IMR-90 (cell line): ENCODE data around the gene CFAP251. TPM values are rescaled to one million over a fixed set of nuclear protein-coding genes. Genes with fewer than 3 reads are reported as not detected.
A peak's percentile ranks its signal among the peaks of the same experiment; 100 is the strongest.

Source experiments
- ATAC-seq: fragments of 200-7000 bp; cut with Tn5 transposase; 2 replicates; pipeline ENCODE4 v1.9.1; 2020; ENCODE audit warnings: low read depth, mild to moderate bottlenecking, moderate library complexity
- BruUV-seq: library from RNA; stranded (reverse); fragments of 400-500 nt; replicated peaks from 2 replicates; lab custom pipeline; 2021; lab: Mats Ljungman, UMichigan
- CTCF ChIA-PET: fragments of 300-600 bp; formaldehyde crosslinking; extraction: SDS; loops from one replicate; lab custom pipeline; 2021; ENCODE audit warnings: antibody characterized with exemption; lab: Yijun Ruan, JAX
- POLR2A ChIA-PET: fragments of 300-600 bp; sonication (Branson Sonifier 250); formaldehyde crosslinking; loops from one replicate; lab custom pipeline; 2022; ENCODE audit warnings: antibody characterized with exemption; ENCODE audit not compliant: unreplicated experiment; lab: Charles Lee
- DNase-seq: peaks from one replicate; pipeline ENCODE4 v3.0.0; 2013
- H2AFZ ChIP-seq: replicated peaks from 2 replicates; pipeline ENCODE3; 2013; ENCODE audit warnings: low read length, mild to moderate bottlenecking; ENCODE audit not compliant: poor library complexity
- H2AK5ac ChIP-seq: 2 replicates; pipeline ENCODE4 v1.6.1; 2013; ENCODE audit warnings: low read depth, low read length, inconsistent platforms
- H2AK9ac ChIP-seq: replicated peaks from 2 replicates; pipeline ENCODE3; 2013; ENCODE audit warnings: mild to moderate bottlenecking, low read depth, low read length, moderate library complexity; ENCODE audit not compliant: poor library complexity
- H2BK120ac ChIP-seq: 2 replicates; pipeline ENCODE4 v1.6.1; 2013; ENCODE audit warnings: low read depth, low read length, inconsistent platforms
- H2BK15ac ChIP-seq: 3 replicates; pipeline ENCODE4 v1.6.1; 2013; ENCODE audit warnings: low read depth, low read length, inconsistent platforms
- H2BK20ac ChIP-seq: 2 replicates; pipeline ENCODE4 v1.6.1; 2013; ENCODE audit warnings: low read depth, mild to moderate bottlenecking, inconsistent platforms, low read length, moderate library complexity
- H2BK5ac ChIP-seq: 2 replicates; pipeline ENCODE4 v1.6.1; 2013; ENCODE audit warnings: mild to moderate bottlenecking, low read depth, low read length, inconsistent platforms; ENCODE audit not compliant: poor library complexity, severe bottlenecking
- H3K14ac ChIP-seq: replicated peaks from 2 replicates; pipeline ENCODE4 v1.6.1; 2013; ENCODE audit warnings: low read depth, low read length, inconsistent platforms
- H3K18ac ChIP-seq: 2 replicates; pipeline ENCODE4 v1.6.1; 2013; ENCODE audit warnings: low read depth, low read length, control low read depth
- H3K23ac ChIP-seq: 2 replicates; pipeline ENCODE4 v1.6.1; 2013; ENCODE audit warnings: low read depth, low read length, inconsistent platforms
- H3K27ac ChIP-seq: 2 replicates; pipeline ENCODE4 v1.5.1; 2013; ENCODE audit warnings: mild to moderate bottlenecking, control low read depth, low read length; ENCODE audit not compliant: insufficient read depth
- H3K27me3 ChIP-seq: 2 replicates; pipeline ENCODE4 v1.6.1; 2013; ENCODE audit warnings: low read length; ENCODE audit not compliant: control insufficient read depth, insufficient read depth
- H3K36me3 ChIP-seq: 2 replicates; pipeline ENCODE4 v1.6.1; 2013; ENCODE audit warnings: low read length, mixed read lengths; ENCODE audit not compliant: control insufficient read depth, insufficient read depth
- H3K4ac ChIP-seq: 2 replicates; pipeline ENCODE4 v1.6.1; 2013; ENCODE audit warnings: low read depth, low read length, inconsistent platforms
- H3K4me1 ChIP-seq: 2 replicates; pipeline ENCODE4 v1.6.1; 2013; ENCODE audit warnings: low read length, mixed read lengths; ENCODE audit not compliant: control insufficient read depth, insufficient read depth
- H3K4me2 ChIP-seq: 2 replicates; pipeline ENCODE4 v1.6.1; 2013; ENCODE audit warnings: low read depth, mild to moderate bottlenecking, control low read depth, low read length, moderate library complexity
- H3K4me3 ChIP-seq: 2 replicates; pipeline ENCODE4 v1.5.1; 2013; ENCODE audit warnings: low read depth, mild to moderate bottlenecking, control low read depth, low read length, moderate library complexity; ENCODE audit not compliant: insufficient read depth
- H3K56ac ChIP-seq: 2 replicates; pipeline ENCODE4 v1.6.1; 2013; ENCODE audit warnings: low read length, inconsistent platforms; ENCODE audit not compliant: insufficient read depth; ENCODE audit errors: extremely low read depth
- H3K79me1 ChIP-seq, 2 experiments: 2 replicates each; pipeline ENCODE4 v1.6.1; 2013; ENCODE audit warnings: low read length in 2 of 2, inconsistent platforms in 1 of 2, low read depth in 1 of 2
- H3K9ac ChIP-seq: 2 replicates; pipeline ENCODE4 v1.6.1; 2013; ENCODE audit warnings: low read depth, low read length, control low read depth
- H3K9me1 ChIP-seq: 2 replicates; pipeline ENCODE4 v1.6.1; 2013; ENCODE audit warnings: low read length, inconsistent platforms; ENCODE audit not compliant: insufficient read depth
- H3K9me3 ChIP-seq: 2 replicates; pipeline ENCODE4 v1.6.1; 2013; ENCODE audit warnings: low read length; ENCODE audit not compliant: control insufficient read depth, insufficient read depth
- H4K20me1 ChIP-seq: 2 replicates; pipeline ENCODE4 v1.6.1; 2013; ENCODE audit warnings: low read length, inconsistent platforms; ENCODE audit not compliant: insufficient read depth
- H4K5ac ChIP-seq: 2 replicates; pipeline ENCODE4 v1.6.1; 2013; ENCODE audit warnings: mild to moderate bottlenecking, low read depth, low read length, control low read depth
- H4K8ac ChIP-seq, 2 experiments: 2 replicates each; pipeline ENCODE4 v1.6.1; 2013; ENCODE audit warnings: low read depth in 2 of 2, low read length in 2 of 2, control low read depth in 1 of 2, inconsistent platforms in 1 of 2
- H4K91ac ChIP-seq: 2 replicates; pipeline ENCODE4 v1.6.1; 2013; ENCODE audit warnings: low read depth, low read length, inconsistent platforms; ENCODE audit not compliant: insufficient read depth
- BHLHE40 ChIP-seq: fragments of 150-350 bp; IDR thresholded peaks from 2 replicates; pipeline ENCODE4 v1.6.1; 2016; ENCODE audit warnings: mild to moderate bottlenecking, low read depth, low read length
- CEBPB ChIP-seq: IDR thresholded peaks from 2 replicates; pipeline ENCODE4 v1.6.1; 2012; ENCODE audit warnings: low read depth, low read length, improper control_type of control experiment
- CHD1 ChIP-seq: IDR thresholded peaks from 2 replicates; pipeline ENCODE4 v1.6.1; 2012; ENCODE audit warnings: low read depth, low read length, improper control_type of control experiment
- FOS ChIP-seq: fragments of 150-350 bp; IDR thresholded peaks from 2 replicates; pipeline ENCODE4 v1.6.1; 2016; ENCODE audit warnings: low read depth, low read length
- MAFK ChIP-seq: IDR thresholded peaks from 2 replicates; pipeline ENCODE4 v1.6.1; 2012; ENCODE audit warnings: low read depth, low read length, improper control_type of control experiment
- MAZ ChIP-seq: IDR thresholded peaks from 2 replicates; pipeline ENCODE4 v1.6.1; 2012; ENCODE audit warnings: low read depth, mild to moderate bottlenecking, low read length, improper control_type of control experiment, moderate library complexity, borderline replicate concordance
- MXI1 ChIP-seq: IDR thresholded peaks from 2 replicates; pipeline ENCODE4 v1.6.1; 2012; ENCODE audit warnings: low read depth, mild to moderate bottlenecking, low read length, moderate library complexity, borderline replicate concordance
- NFE2L2 ChIP-seq: fragments of 150-350 bp; IDR thresholded peaks from 2 replicates; pipeline ENCODE4 v1.6.1; 2016; ENCODE audit warnings: low read depth, mild to moderate bottlenecking, low read length
- POLR2A ChIP-seq: IDR thresholded peaks from 2 replicates; pipeline ENCODE4 v1.6.1; 2012; ENCODE audit warnings: mild to moderate bottlenecking, low read depth, low read length
- RAD21 ChIP-seq: IDR thresholded peaks from 2 replicates; pipeline ENCODE4 v1.6.1; 2012; ENCODE audit warnings: low read length, improper control_type of control experiment
- RCOR1 ChIP-seq: IDR thresholded peaks from 2 replicates; pipeline ENCODE4 v1.6.1; 2012; ENCODE audit warnings: mild to moderate bottlenecking, low read length, improper control_type of control experiment; ENCODE audit not compliant: insufficient replicate concordance
- RFX5 ChIP-seq: IDR thresholded peaks from 2 replicates; pipeline ENCODE4 v1.8.0; 2012; ENCODE audit warnings: low read depth, mild to moderate bottlenecking, low read length, moderate library complexity
- SMC3 ChIP-seq: fragments of 150-350 bp; IDR thresholded peaks from 2 replicates; pipeline ENCODE4 v1.6.1; 2016; ENCODE audit warnings: low read depth, mild to moderate bottlenecking, antibody characterized with exemption, low read length, moderate library complexity
- WGBS, 2 experiments: methylation state at CpG; one replicate each; pipeline versions ENCODE4 v1.1.5 to v1.1.7; 2013; ENCODE audit warnings: missing lambda C conversion rate in 2 of 2; ENCODE audit not compliant: insufficient read length in 1 of 2; ENCODE audit errors: extremely low coverage in 2 of 2; 5-methylcytosine and 5-hydroxymethylcytosine counted together
- dilution Hi-C: fragments of 300-500 bp; cut with HindIII; formaldehyde crosslinking; loops from one replicate; pipeline ENCODE4 v1.14.3; 2018; ENCODE audit warnings: low sequenced_read_pairs; ENCODE audit not compliant: unreplicated experiment
- in situ Hi-C: fragments of 300-500 bp; cut with MboI; formaldehyde crosslinking; loops from 3 replicates; pipeline ENCODE4 v1.14.3; 2019; ENCODE audit warnings: low sequenced_read_pairs, inconsistent platforms, mixed read lengths
- intact Hi-C: fragments of 100-400 bp; cut with micrococcal nuclease; formaldehyde crosslinking; loops from 2 replicates; pipeline ENCODE4 v1.10.0; 2022
- polyA plus RNA-seq, 3 experiments: library from polyadenylated mRNA; depleted of rRNA; stranded (reverse); fragments of >200 nt; gene quantifications; 2 replicates each; pipeline ENCODE4 v1.2.3, GENCODE V29; 2012; ENCODE audit warnings: low replicate concordance in 1 of 3
- total RNA-seq: library from RNA; depleted of rRNA; stranded (reverse); fragments of >200 nt; gene quantifications from 2 replicates; pipeline ENCODE4 v1.2.3, GENCODE V29; 2012
- TF ChIP-seq, protein P1 (sequence below): fragments of 150-350 bp; IDR thresholded peaks from 2 replicates; pipeline ENCODE4 v1.6.1; 2017; ENCODE audit warnings: mild to moderate bottlenecking, antibody characterized with exemption, low read length, low read depth
- TF ChIP-seq, protein P2 (sequence below): fragments of 150-350 bp; IDR thresholded peaks from 2 replicates; pipeline ENCODE4 v1.6.1; 2016; ENCODE audit warnings: low read depth, mild to moderate bottlenecking, low read length, moderate library complexity, borderline replicate concordance
- TF ChIP-seq, protein P3 (sequence below): conservative IDR thresholded peaks from 2 replicates; pipeline ENCODE4 v1.5.1; 2012; ENCODE audit warnings: mild to moderate bottlenecking, low read depth, low read length, improper control_type of control experiment

CFAP251 gene
- total and polyA plus RNA-seq, 2 of the 4 experiments (the other 2 are of a cell fraction) = 7.8 to 9.1 TPM

DNA sequence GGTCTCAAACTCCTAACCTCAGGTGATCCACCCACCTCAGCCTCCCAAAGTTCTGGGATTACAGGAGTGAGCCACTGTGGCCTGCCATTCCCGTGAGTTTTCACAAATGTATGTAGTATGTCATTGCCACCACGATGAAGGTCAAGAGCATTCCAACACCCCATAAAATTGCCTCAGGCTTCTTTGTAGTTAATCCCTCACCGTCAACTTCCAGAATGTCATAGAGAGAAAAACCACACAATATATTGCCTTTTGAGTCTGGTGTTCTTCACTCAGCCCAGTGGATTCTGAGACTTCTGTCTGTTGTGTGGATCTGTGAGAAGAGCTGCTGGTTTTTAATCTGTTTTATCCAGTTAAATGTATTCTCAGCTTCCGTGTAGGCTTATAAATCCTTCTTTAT is 12.6 kb upstream of the CFAP251 start:
- H3K4me1 ChIP-seq = no peaks in the 10 kb centered on the region
- ChIA-PET POLR2A (no interaction called here), CTCF (no interaction called here)
- no peak overlapping the region for H3K9ac ChIP-seq
- ATAC-seq = no peak
- H4K5ac ChIP-seq = no peak overlapping the region
- dilution Hi-C loops = no loop called here
- peaks cover 17 to 42% of the 10 kb centered on the region in 2 experiments for H3K79me1 ChIP-seq
- H2BK20ac ChIP-seq = no peak overlapping the region
- no peaks in the 10 kb centered on the region for H3K27me3 ChIP-seq
- H4K20me1 ChIP-seq = no peaks in the 10 kb centered on the region
- no peak overlapping the region for H3K14ac ChIP-seq
- no peak overlapping the region for H2AFZ ChIP-seq
- no peak overlapping the region for H2BK15ac ChIP-seq
- H3K4ac ChIP-seq = no peak overlapping the region
- intact Hi-C loops = no loop called here
- TF ChIP-seq BHLHE40 (no peak), MXI1 (no peak), FOS (no peak), CEBPB (no peak), RFX5 (no peak), MAFK (no peak), CHD1 (no peak), NFE2L2 (no peak), RAD21 (no peak), POLR2A (no peak), SMC3 (no peak), MAZ (no peak), RCOR1 (no peak)
- TF ChIP-seq, protein P1, sequence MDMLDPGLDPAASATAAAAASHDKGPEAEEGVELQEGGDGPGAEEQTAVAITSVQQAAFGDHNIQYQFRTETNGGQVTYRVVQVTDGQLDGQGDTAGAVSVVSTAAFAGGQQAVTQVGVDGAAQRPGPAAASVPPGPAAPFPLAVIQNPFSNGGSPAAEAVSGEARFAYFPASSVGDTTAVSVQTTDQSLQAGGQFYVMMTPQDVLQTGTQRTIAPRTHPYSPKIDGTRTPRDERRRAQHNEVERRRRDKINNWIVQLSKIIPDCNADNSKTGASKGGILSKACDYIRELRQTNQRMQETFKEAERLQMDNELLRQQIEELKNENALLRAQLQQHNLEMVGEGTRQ = no peak
- TF ChIP-seq, protein P2, sequence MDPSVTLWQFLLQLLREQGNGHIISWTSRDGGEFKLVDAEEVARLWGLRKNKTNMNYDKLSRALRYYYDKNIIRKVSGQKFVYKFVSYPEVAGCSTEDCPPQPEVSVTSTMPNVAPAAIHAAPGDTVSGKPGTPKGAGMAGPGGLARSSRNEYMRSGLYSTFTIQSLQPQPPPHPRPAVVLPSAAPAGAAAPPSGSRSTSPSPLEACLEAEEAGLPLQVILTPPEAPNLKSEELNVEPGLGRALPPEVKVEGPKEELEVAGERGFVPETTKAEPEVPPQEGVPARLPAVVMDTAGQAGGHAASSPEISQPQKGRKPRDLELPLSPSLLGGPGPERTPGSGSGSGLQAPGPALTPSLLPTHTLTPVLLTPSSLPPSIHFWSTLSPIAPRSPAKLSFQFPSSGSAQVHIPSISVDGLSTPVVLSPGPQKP = no peak
- TF ChIP-seq, protein P3, sequence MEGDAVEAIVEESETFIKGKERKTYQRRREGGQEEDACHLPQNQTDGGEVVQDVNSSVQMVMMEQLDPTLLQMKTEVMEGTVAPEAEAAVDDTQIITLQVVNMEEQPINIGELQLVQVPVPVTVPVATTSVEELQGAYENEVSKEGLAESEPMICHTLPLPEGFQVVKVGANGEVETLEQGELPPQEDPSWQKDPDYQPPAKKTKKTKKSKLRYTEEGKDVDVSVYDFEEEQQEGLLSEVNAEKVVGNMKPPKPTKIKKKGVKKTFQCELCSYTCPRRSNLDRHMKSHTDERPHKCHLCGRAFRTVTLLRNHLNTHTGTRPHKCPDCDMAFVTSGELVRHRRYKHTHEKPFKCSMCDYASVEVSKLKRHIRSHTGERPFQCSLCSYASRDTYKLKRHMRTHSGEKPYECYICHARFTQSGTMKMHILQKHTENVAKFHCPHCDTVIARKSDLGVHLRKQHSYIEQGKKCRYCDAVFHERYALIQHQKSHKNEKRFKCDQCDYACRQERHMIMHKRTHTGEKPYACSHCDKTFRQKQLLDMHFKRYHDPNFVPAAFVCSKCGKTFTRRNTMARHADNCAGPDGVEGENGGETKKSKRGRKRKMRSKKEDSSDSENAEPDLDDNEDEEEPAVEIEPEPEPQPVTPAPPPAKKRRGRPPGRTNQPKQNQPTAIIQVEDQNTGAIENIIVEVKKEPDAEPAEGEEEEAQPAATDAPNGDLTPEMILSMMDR = no peak
- no peak overlapping the region for H3K4me3 ChIP-seq
- peak; percentile 22 for DNase-seq
- H3K18ac ChIP-seq = no peak overlapping the region
- H3K9me1 ChIP-seq = 0 out of 2 replicates have a peak, but pooled peaks cover 4% of the 10 kb centered on the region
- H2BK120ac ChIP-seq = no peak overlapping the region
- no peak overlapping the region for H2AK9ac ChIP-seq
- no peak overlapping the region for H4K91ac ChIP-seq
- H3K23ac ChIP-seq = no peak overlapping the region
- H3K4me2 ChIP-seq = no peak overlapping the region
- whole genome bisulfite sequencing, 2 experiments = no CpG with 5 or more reads among the region's 4 CpGs
- H3K27ac ChIP-seq = no peak overlapping the region
- H3K36me3 ChIP-seq = peaks cover 53% of the 10 kb centered on the region
- H3K9me3 ChIP-seq = no peaks in the 10 kb centered on the region
- H3K56ac ChIP-seq = no peak overlapping the region
- no peak overlapping the region for H4K8ac ChIP-seq
- no peak overlapping the region for H2BK5ac ChIP-seq
- H2AK5ac ChIP-seq = no peak overlapping the region
- in situ Hi-C loops = no loop called here
- no TSS peak for BruUV-seq
